PC-9 (cell line): ENCODE results near the gene TMEM119. TPM values are rescaled to one million over a fixed set of nuclear protein-coding genes. Genes with fewer than 3 reads are reported as not detected.

Experiments used
- BruUV-seq: library from RNA; stranded (reverse); fragments of 400-500 nt; replicated peaks from 2 replicates; lab custom pipeline; 2021; lab: Mats Ljungman, UMichigan
- CTCF ChIA-PET: fragments of 300-600 bp; sonication (Branson Sonifier 250); formaldehyde crosslinking; loops from one replicate; lab custom pipeline; 2022; ENCODE audit warnings: antibody characterized with exemption; lab: Charles Lee
- POLR2A ChIA-PET: fragments of 300-600 bp; sonication (Branson Sonifier 250); formaldehyde crosslinking; loops from one replicate; lab custom pipeline; 2022; ENCODE audit warnings: antibody characterized with exemption; ENCODE audit not compliant: unreplicated experiment; lab: Charles Lee
- DNase-seq, 2 experiments: peaks; one replicate each; pipeline versions ENCODE4 v3.0.0 to v3.0.0-alpha.2; 2015 to 2022; ENCODE audit warnings: mixed read lengths in 1 of 2
- H2AFZ ChIP-seq: fragments of 200-600 bp; sonication (generic); 2 replicates; pipeline ENCODE4 v1.8.1; 2017; ENCODE audit warnings: antibody characterized with exemption
- H3F3A ChIP-seq: fragments of 200-600 bp; sonication (generic); 2 replicates; pipeline ENCODE4 v1.8.1; 2017; ENCODE audit warnings: antibody characterized with exemption, mild to moderate bottlenecking, low read depth; ENCODE audit not compliant: insufficient read depth
- H3K27ac ChIP-seq: fragments of 200-600 bp; sonication (generic); 2 replicates; pipeline ENCODE4 v1.6.1; 2016; ENCODE audit warnings: mixed run types
- H3K27me3 ChIP-seq: fragments of 200-600 bp; sonication (generic); 2 replicates; pipeline ENCODE4 v1.6.1; 2016; ENCODE audit warnings: low read depth, mixed run types; ENCODE audit not compliant: insufficient read depth
- H3K36me3 ChIP-seq: fragments of 200-600 bp; sonication (generic); 2 replicates; pipeline ENCODE4 v1.6.1; 2016; ENCODE audit warnings: low read depth, mixed run types
- H3K4me1 ChIP-seq: fragments of 200-600 bp; sonication (generic); replicated peaks from 2 replicates; pipeline ENCODE4 v1.6.1; 2016; ENCODE audit warnings: mixed run types; ENCODE audit not compliant: insufficient read depth
- H3K4me2 ChIP-seq: fragments of 200-600 bp; sonication (generic); 2 replicates; pipeline ENCODE4 v1.6.1; 2017; ENCODE audit warnings: mixed run types
- H3K4me3 ChIP-seq: fragments of 200-600 bp; sonication (generic); 2 replicates; pipeline ENCODE4 v1.6.1; 2016; ENCODE audit warnings: mixed run types
- H3K79me2 ChIP-seq: fragments of 200-600 bp; sonication (generic); 2 replicates; pipeline ENCODE4 v1.6.1; 2017; ENCODE audit warnings: low read depth, mixed run types
- H3K9me2 ChIP-seq: fragments of 200-600 bp; sonication (generic); 2 replicates; pipeline ENCODE4 v1.8.1; 2017; ENCODE audit warnings: mild to moderate bottlenecking; ENCODE audit not compliant: insufficient read depth
- H3K9me3 ChIP-seq: fragments of 200-600 bp; sonication (generic); 2 replicates; pipeline ENCODE4 v1.8.1; 2016; ENCODE audit warnings: low read depth; ENCODE audit not compliant: insufficient read depth
- H4K20me1 ChIP-seq: fragments of 200-600 bp; sonication (generic); 2 replicates; pipeline ENCODE4 v1.8.1; 2017; ENCODE audit not compliant: insufficient read depth
- CTCF ChIP-seq: fragments of 200-600 bp; sonication (generic); conservative IDR thresholded peaks from 2 replicates; pipeline ENCODE4 v1.6.1; 2017; ENCODE audit warnings: mixed run types, antibody characterized with exemption, mild to moderate bottlenecking, moderate library complexity
- EZH2 ChIP-seq: fragments of 200-600 bp; sonication (generic); IDR thresholded peaks from 2 replicates; pipeline ENCODE4 v1.8.0; 2017; ENCODE audit warnings: antibody characterized with exemption, low read depth
- intact Hi-C: fragments of 100-400 bp; cut with micrococcal nuclease; formaldehyde crosslinking; loops from one replicate; pipeline ENCODE4 v1.10.0; 2022; ENCODE audit not compliant: unreplicated experiment
- total RNA-seq: library from RNA; stranded (reverse); gene quantifications from 2 replicates; pipeline ENCODE4 v1.2.3, GENCODE V29; 2021

The TMEM119 gene
- total RNA-seq, 1 experiment from 2014 or later, result not detected

- Histone ChIP-seq H3K4me3 (no peak overlapping the region), H2AFZ (no peak overlapping the region), H3K4me2 (no peak overlapping the region), H3K27ac (no peak overlapping the region), H3F3A (peaks cover 13% of the 10 kb centered on the region; the same call in 1 of the 2 replicates), H3K9me3 (no peaks in the 10 kb centered on the region), H3K4me1 (peaks cover 21% of the 10 kb centered on the region), H3K27me3 (no peaks in the 10 kb centered on the region), H4K20me1 (no peaks in the 10 kb centered on the region), H3K79me2 (no peaks in the 10 kb centered on the region), H3K9me2 (no peaks in the 10 kb centered on the region), H3K36me3 (no peaks in the 10 kb centered on the region)
- no TSS peak for BruUV-seq
- DNase-seq, result no peak
- ChIA-PET CTCF (interaction anchor here (0.9 kb wide), 1 partner anchor 12 kb away, joined by 3 read pairs; no protein-coding TSS in a partner anchor), POLR2A (no interaction called here)
- intact Hi-C loops, result no loop called here
- no peak for TF ChIP-seq EZH2
- TF ChIP-seq CTCF, result no peak
Observed at GRCh38 chr12:108622921-108623514, 25.1 kb upstream of the TMEM119 start.

- Histone ChIP-seq H4K20me1 (no peaks in the 10 kb centered on the region), H3F3A (peaks cover 10% of the 10 kb centered on the region; the same call in 1 of the 2 replicates), H3K9me3 (no peaks in the 10 kb centered on the region), H3K79me2 (no peaks in the 10 kb centered on the region), H3K27ac (no peak overlapping the region), H3K9me2 (no peaks in the 10 kb centered on the region), H3K4me2 (no peak overlapping the region), H3K4me3 (no peak overlapping the region), H3K27me3 (no peaks in the 10 kb centered on the region), H3K4me1 (peaks cover 16% of the 10 kb centered on the region), H2AFZ (no peak overlapping the region), H3K36me3 (no peaks in the 10 kb centered on the region)
- intact Hi-C loops, result no loop called here
- no peak for DNase-seq
- ChIA-PET CTCF (interaction anchor here (0.9 kb wide), 1 partner anchor 13 kb away, joined by 3 read pairs; no protein-coding TSS in a partner anchor), POLR2A (no interaction called here)
- TF ChIP-seq EZH2, result no peak
- no peak for TF ChIP-seq CTCF
- no TSS peak for BruUV-seq
Observed at GRCh38 chr12:108622421-108622820, 24.5 kb upstream of the TMEM119 start.

GRCh38 chr12:108621161-108621560, 23.3 kb upstream of the TMEM119 start:
- ChIA-PET CTCF (interaction anchor here (0.7 kb wide), 1 partner anchor 182 kb away, joined by 3 read pairs; no protein-coding TSS in a partner anchor), POLR2A (no interaction called here)
- H3K4me3 ChIP-seq, result no peak overlapping the region
- no peak for DNase-seq
- H3K9me2 ChIP-seq, result no peaks in the 10 kb centered on the region
- intact Hi-C loops, result no loop called here
- H3K27ac ChIP-seq, result no peak overlapping the region
- no peaks in the 10 kb centered on the region for H3K9me3 ChIP-seq
- H3K4me1 ChIP-seq, result peaks cover 16% of the 10 kb centered on the region
- peaks cover 10% of the 10 kb centered on the region; the same call in 1 of the 2 replicates for H3F3A ChIP-seq
- no peak overlapping the region for H2AFZ ChIP-seq
- H3K4me2 ChIP-seq, result no peak overlapping the region
- BruUV-seq, result no TSS peak
- H3K36me3 ChIP-seq, result no peaks in the 10 kb centered on the region
- H4K20me1 ChIP-seq, result no peaks in the 10 kb centered on the region
- no peaks in the 10 kb centered on the region for H3K27me3 ChIP-seq
- TF ChIP-seq CTCF (no peak), EZH2 (no peak)
- no peaks in the 10 kb centered on the region for H3K79me2 ChIP-seq
